Endothelial cell (in vitro differentiated cells): ENCODE data around the gene DHRS12. TPM values are rescaled to one million over a fixed set of nuclear protein-coding genes. Genes with fewer than 3 reads are reported as not detected.

ENCODE experiments used
- DNase-seq: peaks from one replicate; pipeline ENCODE4 v3.0.0; 2021; ENCODE audit warnings: low spot score
- H3K27ac Mint-ChIP-seq: one replicate; pipeline ENCODE4 v1.8.0; 2021; ENCODE audit warnings: mixed read lengths, inconsistent platforms; ENCODE audit not compliant: unreplicated experiment
- H3K27me3 Mint-ChIP-seq: one replicate; pipeline ENCODE4 v1.8.0; 2021; ENCODE audit warnings: mild to moderate bottlenecking, moderate library complexity, mixed read lengths, inconsistent platforms; ENCODE audit not compliant: unreplicated experiment
- H3K36me3 Mint-ChIP-seq: one replicate; pipeline ENCODE4 v1.8.0; 2021; ENCODE audit warnings: mild to moderate bottlenecking, low read depth, mixed read lengths, inconsistent platforms; ENCODE audit not compliant: unreplicated experiment
- H3K4me1 Mint-ChIP-seq: one replicate; pipeline ENCODE4 v1.8.0; 2021; ENCODE audit warnings: mild to moderate bottlenecking, mixed read lengths, inconsistent platforms; ENCODE audit not compliant: unreplicated experiment
- H3K4me3 Mint-ChIP-seq: one replicate; pipeline ENCODE4 v1.8.0; 2021; ENCODE audit warnings: mild to moderate bottlenecking, mixed read lengths, inconsistent platforms; ENCODE audit not compliant: unreplicated experiment
- H3K9me3 Mint-ChIP-seq: one replicate; pipeline ENCODE4 v1.8.0; 2021; ENCODE audit warnings: mixed read lengths, inconsistent platforms; ENCODE audit not compliant: unreplicated experiment
- CTCF ChIP-seq: fragments of 200-600 bp; sonication (generic); IDR thresholded peaks from one replicate; pipeline ENCODE4 v1.5.0; 2021; ENCODE audit warnings: antibody characterized with exemption; ENCODE audit not compliant: unreplicated experiment
- total RNA-seq: library from RNA; stranded (reverse); fragmentation: NEBNext Ultra II Directional; extraction: Animal tissue kit (Norgen Biotek cat#: 25700); gene quantifications from one replicate; pipeline ENCODE4 v1.2.1, GENCODE V29; 2021; ENCODE audit not compliant: unreplicated experiment

The DHRS12 gene
- total RNA-seq, 1 donor from 2014 or later, result 13.3 TPM

GRCh38 chr13:51845574-51846318 is 41.8 kb upstream of the DHRS12 start:
- no peak for TF ChIP-seq CTCF
- no peak overlapping the region for H3K4me3 Mint-ChIP-seq
- no peaks in the 10 kb centered on the region for H3K36me3 Mint-ChIP-seq
- no peaks in the 10 kb centered on the region for H3K9me3 Mint-ChIP-seq
- H3K27me3 Mint-ChIP-seq, result no peaks in the 10 kb centered on the region
- H3K27ac Mint-ChIP-seq, result no peak overlapping the region
- H3K4me1 Mint-ChIP-seq, result peaks cover 12% of the 10 kb centered on the region
- no peak for DNase-seq

GRCh38 chr13:51844862-51845573 is 41.1 kb upstream of the DHRS12 start, which contains the start of gene TMEM272:
Gene TMEM272 (minus strand): TSS chr13:51845177. CDS start chr13:51838530, 6,647 bp downstream.
- TF ChIP-seq CTCF, result peak; percentile 83
- no peak within 1 kb of the TSS for H3K27ac Mint-ChIP-seq
- H3K27me3 Mint-ChIP-seq, result no peaks in the 10 kb centered on the region

GRCh38 chr13:51843529-51843928 is 39.6 kb upstream of the DHRS12 start:
- no peak for TF ChIP-seq CTCF
- no peaks in the 10 kb centered on the region for H3K27me3 Mint-ChIP-seq
- no peak overlapping the region for H3K4me3 Mint-ChIP-seq
- DNase-seq, result no peak
- H3K36me3 Mint-ChIP-seq, result no peaks in the 10 kb centered on the region
- H3K4me1 Mint-ChIP-seq, result peaks cover 12% of the 10 kb centered on the region
- H3K27ac Mint-ChIP-seq, result no peak overlapping the region
- no peaks in the 10 kb centered on the region for H3K9me3 Mint-ChIP-seq

More at GRCh38 chr13:51844862-51845573, 41.1 kb upstream of the DHRS12 start, which contains the start of gene TMEM272:
- Mint-ChIP-seq H3K4me3 (peak within 1 kb of the TSS; percentile 58), H3K4me1 (peaks cover 12% of the 10 kb centered on the region), H3K9me3 (no peaks in the 10 kb centered on the region), H3K36me3 (no peaks in the 10 kb centered on the region)
- peak; percentile 85 for DNase-seq

- TF ChIP-seq CTCF, result no peak
- no peaks in the 10 kb centered on the region for H3K36me3 Mint-ChIP-seq
- H3K27me3 Mint-ChIP-seq, result no peaks in the 10 kb centered on the region
Observed at GRCh38 chr13:51841732-51842131, 37.8 kb upstream of the DHRS12 start.

GRCh38 chr13:51840917-51841316 is 37.0 kb upstream of the DHRS12 start:
- Mint-ChIP-seq H3K4me3 (no peak overlapping the region), H3K36me3 (no peaks in the 10 kb centered on the region), H3K9me3 (no peaks in the 10 kb centered on the region), H3K27me3 (no peaks in the 10 kb centered on the region), H3K27ac (no peak overlapping the region), H3K4me1 (peaks cover 19% of the 10 kb centered on the region)
- no peak for DNase-seq
- no peak for TF ChIP-seq CTCF

More at GRCh38 chr13:51841732-51842131, 37.8 kb upstream of the DHRS12 start:
- peaks cover 17% of the 10 kb centered on the region for H3K4me1 Mint-ChIP-seq
- no peak overlapping the region for H3K4me3 Mint-ChIP-seq
- no peaks in the 10 kb centered on the region for H3K9me3 Mint-ChIP-seq
- no peak overlapping the region for H3K27ac Mint-ChIP-seq
- DNase-seq, result no peak
